K562 (cell line): ENCODE measurements around the gene C19orf44. TPM values are rescaled to one million over a fixed set of nuclear protein-coding genes. Genes with fewer than 3 reads are reported as not detected.

Experiments used
- ATAC-seq: fragments of 200-7000 bp; cut with Tn5 transposase; 3 replicates; pipeline ENCODE4 v1.9.1; 2020; ENCODE audit warnings: moderate library complexity
- BruUV-seq: library from RNA; stranded (reverse); fragments of 400-500 nt; replicated peaks from 2 replicates; lab custom pipeline; 2021; lab: Mats Ljungman, UMichigan
- CTCF ChIA-PET: fragments of 300-600 bp; formaldehyde crosslinking; extraction: SDS; loops from one replicate; lab custom pipeline; 2021; ENCODE audit warnings: low intra/inter-chr PET ratio; lab: Yijun Ruan, JAX
- POLR2A ChIA-PET: fragments of 300-600, 350-650 bp; sonication (Branson Sonifier 250); formaldehyde crosslinking; extraction: SDS; loops from one replicate; lab custom pipeline; 2021; ENCODE audit warnings: antibody characterized with exemption, inconsistent platforms; lab: Yijun Ruan, JAX
- DNase-seq, 4 experiments: peaks; one replicate each; pipeline versions ENCODE4 v3.0.0 to v3.0.0-alpha.2; 2011 to 2018; ENCODE audit warnings: low spot score in 3 of 4, mixed read lengths in 3 of 4; ENCODE audit errors: extremely low read depth in 1 of 4
- FAIRE-seq: peaks from 2 replicates; lab custom pipeline; 2011; peaks lifted over from hg19 to GRCh38; lab: Jason Lieb, UNC
- H2AFZ ChIP-seq: 2 replicates; pipeline ENCODE4 v1.6.0; 2011; ENCODE audit warnings: low read depth, low read length, control low read depth, inconsistent platforms
- H3K27ac ChIP-seq: fragments of 200-600 bp; 3 replicates; pipeline ENCODE4 v1.8.0; 2011; ENCODE audit warnings: low read depth, mild to moderate bottlenecking, control low read depth, inconsistent platforms, low read length, moderate library complexity, mixed read lengths; ENCODE audit errors: extremely low read depth
- H3K27me3 ChIP-seq, 2 experiments: fragments of 300-600 bp in 1 of 2; 2 replicates in 1 of 2; 3 replicates in 1 of 2; pipeline versions ENCODE4 v1.6.0 to v1.8.0; 2011; ENCODE audit warnings: inconsistent platforms in 2 of 2, low read length in 2 of 2, mild to moderate bottlenecking in 1 of 2, mixed read lengths in 1 of 2, moderate library complexity in 1 of 2; ENCODE audit not compliant: control insufficient read depth in 2 of 2, insufficient read depth in 2 of 2
- H3K36me3 ChIP-seq: fragments of 300-600 bp; 3 replicates; pipeline ENCODE4 v1.8.0; 2011; ENCODE audit warnings: mild to moderate bottlenecking, low read length, inconsistent platforms; ENCODE audit not compliant: control insufficient read depth, insufficient read depth
- H3K4me1 ChIP-seq, 2 experiments: fragments of 200-600 bp in 1 of 2; replicated peaks in 1 of 2; 2 replicates in 1 of 2; 3 replicates in 1 of 2; pipeline versions ENCODE4 v1.5.1 to v1.8.0; 2011; ENCODE audit warnings: inconsistent platforms in 2 of 2, low read length in 2 of 2, mild to moderate bottlenecking in 1 of 2, mixed read lengths in 1 of 2, moderate library complexity in 1 of 2; ENCODE audit not compliant: control insufficient read depth in 2 of 2, insufficient read depth in 2 of 2
- H3K4me2 ChIP-seq: 2 replicates; pipeline ENCODE4 v1.6.1; 2011; ENCODE audit warnings: low read length, control low read depth, inconsistent platforms, mixed read lengths; ENCODE audit not compliant: insufficient read depth
- H3K4me3 ChIP-seq: fragments of 200-600 bp; sonication (generic), shearing (Covaris generic); 2 replicates; pipeline ENCODE4 v1.5.1; 2016; ENCODE audit warnings: control low read depth, inconsistent platforms
- H3K79me2 ChIP-seq: fragments of 200-600 bp; 3 replicates; pipeline ENCODE4 v1.8.0; 2011; ENCODE audit warnings: low read length, inconsistent platforms; ENCODE audit not compliant: control insufficient read depth, insufficient read depth
- H3K9ac ChIP-seq, 2 experiments: 2 replicates each; pipeline versions ENCODE4 v1.6.0 to v1.6.1; 2011; ENCODE audit warnings: low read depth in 2 of 2, low read length in 2 of 2, control low read depth in 1 of 2, inconsistent platforms in 1 of 2, mild to moderate bottlenecking in 1 of 2, mixed read lengths in 1 of 2; ENCODE audit not compliant: insufficient read depth in 1 of 2
- H3K9me1 ChIP-seq: one replicate; pipeline ENCODE4 v1.6.0; 2011; ENCODE audit warnings: inconsistent platforms, mild to moderate bottlenecking, low read length, moderate library complexity; ENCODE audit not compliant: control insufficient read depth, insufficient read depth
- H3K9me3 ChIP-seq: replicated peaks from 2 replicates; pipeline ENCODE4 v1.5.1; 2011; ENCODE audit warnings: low read depth, low read length, inconsistent platforms; ENCODE audit not compliant: control insufficient read depth, insufficient read depth
- H4K20me1 ChIP-seq: replicated peaks from 2 replicates; pipeline ENCODE4 v1.6.1; 2011; ENCODE audit warnings: low read length, inconsistent platforms, mixed read lengths; ENCODE audit not compliant: control insufficient read depth, insufficient read depth
- BCOR ChIP-seq: fragments of 450-650 bp; IDR thresholded peaks from 2 replicates; pipeline ENCODE4 v1.6.1; 2016
- NCOR1 ChIP-seq: fragments of 450-650 bp; IDR thresholded peaks from 2 replicates; pipeline ENCODE4 v1.6.1; 2016; ENCODE audit warnings: mild to moderate bottlenecking, moderate library complexity
- NFIC ChIP-seq: fragments of 450-650 bp; IDR thresholded peaks from 2 replicates; pipeline ENCODE4 v1.6.1; 2017; ENCODE audit warnings: mild to moderate bottlenecking, inconsistent platforms
- RBM25 ChIP-seq: fragments of 200-400 bp; formaldehyde crosslinking; IDR thresholded peaks from 2 replicates; pipeline ENCODE4 v1.6.1; 2018; ENCODE audit warnings: low read length, low read depth, moderate library complexity; ENCODE audit not compliant: severe bottlenecking
- SMARCA5 ChIP-seq: fragments of 450-650 bp; IDR thresholded peaks from 2 replicates; pipeline ENCODE4 v1.6.1; 2016
- STAG1 ChIP-seq: sonication (generic); formaldehyde crosslinking; IDR thresholded peaks from 2 replicates; pipeline ENCODE4 v1.5.0; 2020; ENCODE audit warnings: missing genetic modification reagents, borderline replicate concordance
- VEZF1 ChIP-seq: fragments of 200-800 bp; sonication (Bioruptor generic); IDR thresholded peaks from 2 replicates; pipeline ENCODE4 v1.6.1; 2017; ENCODE audit warnings: missing genetic modification characterization, missing compliant biosample characterization
- WGBS: fragments of 100-300 bp; shearing (Covaris generic); methylation state at CpG from one replicate; pipeline ENCODE4 v1.1.6; 2016; ENCODE audit warnings: low coverage, mixed read lengths; ENCODE audit not compliant: insufficient coverage; ENCODE audit errors: missing lambda C conversion rate; 5-methylcytosine and 5-hydroxymethylcytosine counted together
- in situ Hi-C: fragments of 300-500 bp; cut with MboI; formaldehyde crosslinking; loops from 4 replicates; pipeline ENCODE4 v1.15.0; 2018; ENCODE audit warnings: inconsistent platforms, mixed read lengths
- intact Hi-C: fragments of 100-400 bp; cut with micrococcal nuclease; formaldehyde crosslinking; loops from 2 replicates; pipeline ENCODE4 v1.14.2; 2022
- polyA plus RNA-seq, 8 experiments: library from polyadenylated mRNA; depleted of rRNA in 4 of 8; stranded (reverse) in 5 of 8; unstranded in 3 of 8; fragments of >200 nt; fragmentation: Nextera tagmentation in 2 of 8; fragmentation: Illumina TruSeq in 1 of 8; extraction: Ambion mirVana in 2 of 8; extraction: Trizol in 1 of 8; gene quantifications; 2 replicates each; pipeline versions ENCODE4 v1.2.1 to v1.2.3, GENCODE V29; 2011 to 2014; ENCODE audit warnings: inconsistent platforms in 1 of 8, missing spikeins in 1 of 8
- total RNA-seq, 7 experiments: library from RNA; depleted of rRNA in 6 of 7; stranded (reverse); fragments of >200 nt in 6 of 7; fragmentation: Illumina TruSeq in 2 of 7; extraction: Trizol in 2 of 7; gene quantifications; 2 replicates each; pipeline versions ENCODE4 v1.2.1 to v1.2.3, GENCODE V29; 2011 to 2021; ENCODE audit warnings: low replicate concordance in 1 of 7

The C19orf44 gene
- total and polyA plus RNA-seq, 9 of the 15 experiments (the other 6 are each of a cell fraction or from before 2014, with no cell fraction given), result 0.41 to 7.7 (median 3.5) TPM

GRCh38 chr19:16566702-16567101, 70.5 kb downstream of the C19orf44 start:
- POLR2A ChIA-PET, result no interaction called here
- H2AFZ ChIP-seq, result no peak overlapping the region
- in situ Hi-C loops, result no loop called here
- H3K79me2 ChIP-seq, result peaks cover 33% of the 10 kb centered on the region
- WGBS, result 84% methylated on average over 5 of the region's 5 CpGs
- no peaks in the 10 kb centered on the region for H3K27me3 ChIP-seq
- peak in 1 of 4 experiments; percentile 6 for DNase-seq
- H3K4me2 ChIP-seq, result no peak overlapping the region
- BruUV-seq, result no TSS peak
- intact Hi-C loops, result no loop called here
- no peaks in the 10 kb centered on the region for H3K9me3 ChIP-seq
- H3K4me1 ChIP-seq, result peaks cover 15 to 30% of the 10 kb centered on the region in 2 experiments; a peak in 4 of 5 replicates
- 0 out of 2 replicates have a peak, but pooled peaks cover 10% of the 10 kb centered on the region for H4K20me1 ChIP-seq
- no peaks in the 10 kb centered on the region for H3K9me1 ChIP-seq
- TF ChIP-seq VEZF1 (CRISPR knock-in tag), result no peak
- peak; percentile 98 for TF ChIP-seq RBM25
- TF ChIP-seq NCOR1, result no peak
- TF ChIP-seq BCOR, result peak; percentile 24; the same call in 1 of the 2 replicates
- no peak for TF ChIP-seq STAG1
- TF ChIP-seq SMARCA5, result 0 out of 2 replicates have a peak, but pooled peaks have one; percentile 20
- no peak for TF ChIP-seq NFIC
- ATAC-seq, result no peak
- no peak overlapping the region for H3K27ac ChIP-seq
- no peak overlapping the region for H3K4me3 ChIP-seq
- no peak for FAIRE-seq
- peaks cover 78% of the 10 kb centered on the region for H3K36me3 ChIP-seq
- no peak overlapping the region for H3K9ac ChIP-seq
- CTCF ChIA-PET, result no interaction called here
